ENCODE results near the gene PRAMEF12.

The PRAMEF12 gene

DNA sequence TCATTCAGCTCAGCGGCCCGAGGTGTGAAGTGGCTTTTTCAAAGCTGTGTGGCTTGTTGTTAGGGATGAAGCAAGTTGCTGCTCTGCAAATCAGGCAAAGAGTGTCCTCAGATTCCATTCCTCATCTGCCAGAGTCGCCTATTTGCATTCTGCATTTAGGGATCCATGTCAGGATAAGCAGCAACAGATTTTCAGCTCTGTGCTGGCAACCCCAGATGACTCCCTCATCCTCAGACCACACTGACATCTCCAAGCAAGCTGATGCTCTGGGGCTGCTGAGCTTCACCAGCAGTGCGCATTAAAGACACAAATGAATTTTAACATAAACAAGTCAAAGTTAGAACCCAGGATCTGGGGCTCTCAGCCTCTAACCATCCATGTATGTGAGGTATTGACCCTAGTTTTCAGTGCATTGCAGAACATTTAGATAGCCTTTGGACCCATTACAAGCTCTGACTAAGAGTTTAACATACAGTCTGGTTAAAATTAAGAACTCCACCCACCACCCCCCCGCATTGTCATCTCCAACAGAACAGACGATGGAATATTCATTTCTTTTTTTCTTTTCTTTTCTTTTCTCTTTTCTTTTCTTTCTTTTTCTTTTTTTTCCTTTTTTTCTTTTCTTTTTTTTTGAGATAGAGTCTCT lies 16.6 kb upstream of the PRAMEF12 start:
- Histone ChIP-seq H3K27me3 (ENCODE audit: control insufficient read depth, insufficient read depth, low read length) (no peaks in the 10 kb centered on the region), H3K9ac (ENCODE audit: low read length) (no peak overlapping the region), H3K4me3 (ENCODE audit: low read length) (no peak overlapping the region), H3K36me3 (ENCODE audit: control insufficient read depth, insufficient read depth, low read length) (no peaks in the 10 kb centered on the region), H3K27ac (ENCODE audit: low read depth, low read length) (no peak overlapping the region), H3K4me1 (ENCODE audit: control insufficient read depth, insufficient read depth, low read length) (no peaks in the 10 kb centered on the region)

DNA sequence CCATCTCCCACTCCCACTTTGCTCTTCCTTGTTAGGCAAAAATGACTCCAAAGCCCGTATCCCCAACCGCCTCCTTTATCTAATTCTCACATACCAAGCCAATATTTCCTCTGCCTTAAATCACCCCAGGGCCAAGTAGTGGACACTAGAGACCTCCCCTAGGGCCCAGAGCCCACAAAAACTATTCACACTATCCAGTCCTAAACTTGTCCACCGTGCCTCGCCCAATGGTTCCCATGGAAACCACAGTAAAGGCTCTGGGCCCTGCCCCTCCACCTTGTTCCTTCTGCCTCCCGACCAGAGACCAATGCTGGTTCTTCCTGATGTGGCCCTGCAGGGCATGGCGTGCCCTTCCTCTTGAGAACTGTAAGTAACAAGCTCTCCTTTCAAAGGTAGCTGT lies 15.7 kb upstream of the PRAMEF12 start:
- Histone ChIP-seq H3K27me3 (ENCODE audit: control insufficient read depth, insufficient read depth, low read length) (no peaks in the 10 kb centered on the region), H3K4me1 (ENCODE audit: control insufficient read depth, insufficient read depth, low read length) (no peaks in the 10 kb centered on the region), H3K27ac (ENCODE audit: low read depth, low read length) (no peak overlapping the region), H3K4me3 (ENCODE audit: low read length) (no peak overlapping the region), H3K36me3 (ENCODE audit: control insufficient read depth, insufficient read depth, low read length) (no peaks in the 10 kb centered on the region), H3K9ac (ENCODE audit: low read length) (no peak overlapping the region)

- no peaks in the 10 kb centered on the region for H3K27me3 ChIP-seq (ENCODE audit: control insufficient read depth, insufficient read depth, low read length)
- no peak overlapping the region for H3K27ac ChIP-seq (ENCODE audit: low read depth, low read length)
- H3K4me1 ChIP-seq (ENCODE audit: control insufficient read depth, insufficient read depth, low read length) = no peaks in the 10 kb centered on the region
- no peak overlapping the region for H3K9ac ChIP-seq (ENCODE audit: low read length)
- no peak overlapping the region for H3K4me3 ChIP-seq (ENCODE audit: low read length)
- H3K36me3 ChIP-seq (ENCODE audit: control insufficient read depth, insufficient read depth, low read length) = no peaks in the 10 kb centered on the region
Measured at GRCh38 chr1:12760256-12760795, 13.2 kb upstream of the PRAMEF12 start.

GRCh38 chr1:12761781-12762180 lies 11.8 kb upstream of the PRAMEF12 start:
- no peak overlapping the region for H3K4me3 ChIP-seq (ENCODE audit: low read length)
- no peaks in the 10 kb centered on the region for H3K36me3 ChIP-seq (ENCODE audit: control insufficient read depth, insufficient read depth, low read length)

GRCh38 chr1:12762766-12763165 lies 10.8 kb upstream of the PRAMEF12 start:
- Histone ChIP-seq H3K9ac (ENCODE audit: low read length) (no peak overlapping the region), H3K4me1 (ENCODE audit: control insufficient read depth, insufficient read depth, low read length) (no peaks in the 10 kb centered on the region), H3K27ac (ENCODE audit: low read depth, low read length) (no peak overlapping the region), H3K36me3 (ENCODE audit: control insufficient read depth, insufficient read depth, low read length) (no peaks in the 10 kb centered on the region), H3K4me3 (ENCODE audit: low read length) (no peak overlapping the region), H3K27me3 (ENCODE audit: control insufficient read depth, insufficient read depth, low read length) (no peaks in the 10 kb centered on the region)

More at GRCh38 chr1:12761781-12762180, 11.8 kb upstream of the PRAMEF12 start:
- Histone ChIP-seq H3K27ac (ENCODE audit: low read depth, low read length) (no peak overlapping the region), H3K9ac (ENCODE audit: low read length) (no peak overlapping the region), H3K27me3 (ENCODE audit: control insufficient read depth, insufficient read depth, low read length) (no peaks in the 10 kb centered on the region), H3K4me1 (ENCODE audit: control insufficient read depth, insufficient read depth, low read length) (no peaks in the 10 kb centered on the region)

GRCh38 chr1:12763479-12763878 lies 10.1 kb upstream of the PRAMEF12 start:
- Histone ChIP-seq H3K27me3 (ENCODE audit: control insufficient read depth, insufficient read depth, low read length) (no peaks in the 10 kb centered on the region), H3K4me3 (ENCODE audit: low read length) (no peak overlapping the region), H3K4me1 (ENCODE audit: control insufficient read depth, insufficient read depth, low read length) (no peaks in the 10 kb centered on the region), H3K9ac (ENCODE audit: low read length) (no peak overlapping the region), H3K36me3 (ENCODE audit: control insufficient read depth, insufficient read depth, low read length) (no peaks in the 10 kb centered on the region), H3K27ac (ENCODE audit: low read depth, low read length) (no peak overlapping the region)

DNA sequence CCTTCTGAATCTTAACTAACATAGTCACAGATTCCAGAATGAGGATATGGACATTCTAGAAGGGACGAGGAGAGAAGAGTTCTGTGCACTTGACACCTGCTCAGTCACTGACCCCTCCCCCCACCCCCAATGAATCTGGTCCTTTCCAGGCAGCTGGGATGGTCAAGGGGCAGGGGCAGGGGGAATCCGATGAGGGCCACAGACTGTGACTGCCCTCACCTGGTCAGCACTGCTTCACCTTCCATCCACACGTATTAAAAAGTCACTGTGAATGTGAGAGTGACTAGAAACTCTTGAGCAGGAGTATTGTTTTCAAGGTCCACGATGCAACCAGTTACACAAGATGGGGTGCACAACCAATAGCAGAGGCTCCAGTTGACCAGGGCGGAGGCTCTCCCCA lies 9.5 kb upstream of the PRAMEF12 start:
- Histone ChIP-seq H3K36me3 (ENCODE audit: control insufficient read depth, insufficient read depth, low read length) (no peaks in the 10 kb centered on the region), H3K4me3 (ENCODE audit: low read length) (no peak overlapping the region), H3K9ac (ENCODE audit: low read length) (no peak overlapping the region), H3K27ac (ENCODE audit: low read depth, low read length) (no peak overlapping the region), H3K4me1 (ENCODE audit: control insufficient read depth, insufficient read depth, low read length) (no peaks in the 10 kb centered on the region), H3K27me3 (ENCODE audit: control insufficient read depth, insufficient read depth, low read length) (peaks cover 3% of the 10 kb centered on the region)

GRCh38 chr1:12769031-12769430 lies 4.5 kb upstream of the PRAMEF12 start:
- Histone ChIP-seq H3K36me3 (ENCODE audit: control insufficient read depth, insufficient read depth, low read length) (no peaks in the 10 kb centered on the region), H3K27me3 (ENCODE audit: control insufficient read depth, insufficient read depth, low read length) (peaks cover 4% of the 10 kb centered on the region), H3K27ac (ENCODE audit: low read depth, low read length) (no peak overlapping the region), H3K9ac (ENCODE audit: low read length) (no peak overlapping the region), H3K4me3 (ENCODE audit: low read length) (no peak overlapping the region), H3K4me1 (ENCODE audit: control insufficient read depth, insufficient read depth, low read length) (no peaks in the 10 kb centered on the region)

- Histone ChIP-seq H3K4me1 (ENCODE audit: control insufficient read depth, insufficient read depth, low read length) (no peaks in the 10 kb centered on the region), H3K36me3 (ENCODE audit: control insufficient read depth, insufficient read depth, low read length) (no peaks in the 10 kb centered on the region), H3K4me3 (ENCODE audit: low read length) (no peak overlapping the region), H3K27ac (ENCODE audit: low read depth, low read length) (no peak overlapping the region), H3K27me3 (ENCODE audit: control insufficient read depth, insufficient read depth, low read length) (peaks cover 4% of the 10 kb centered on the region), H3K9ac (ENCODE audit: low read length) (no peak overlapping the region)
Measured at GRCh38 chr1:12769976-12770505, 3.5 kb upstream of the PRAMEF12 start.

GRCh38 chr1:12770620-12771019 lies 2.9 kb upstream of the PRAMEF12 start:
- Histone ChIP-seq H3K4me3 (ENCODE audit: low read length) (no peak overlapping the region), H3K27me3 (ENCODE audit: control insufficient read depth, insufficient read depth, low read length) (peaks cover 4% of the 10 kb centered on the region), H3K4me1 (ENCODE audit: control insufficient read depth, insufficient read depth, low read length) (no peaks in the 10 kb centered on the region)

GRCh38 chr1:12771186-12771585 lies 2.4 kb upstream of the PRAMEF12 start:
- Histone ChIP-seq H3K4me1 (ENCODE audit: control insufficient read depth, insufficient read depth, low read length) (no peaks in the 10 kb centered on the region), H3K9ac (ENCODE audit: low read length) (no peak overlapping the region), H3K27ac (ENCODE audit: low read depth, low read length) (no peak overlapping the region), H3K4me3 (ENCODE audit: low read length) (no peak overlapping the region), H3K36me3 (ENCODE audit: control insufficient read depth, insufficient read depth, low read length) (no peaks in the 10 kb centered on the region), H3K27me3 (ENCODE audit: control insufficient read depth, insufficient read depth, low read length) (peaks cover 4% of the 10 kb centered on the region)

More at GRCh38 chr1:12770620-12771019, 2.9 kb upstream of the PRAMEF12 start:
- Histone ChIP-seq H3K27ac (ENCODE audit: low read depth, low read length) (no peak overlapping the region), H3K36me3 (ENCODE audit: control insufficient read depth, insufficient read depth, low read length) (no peaks in the 10 kb centered on the region), H3K9ac (ENCODE audit: low read length) (no peak overlapping the region)

GRCh38 chr1:12772520-12772919 lies 1.0 kb upstream of the PRAMEF12 start:
- Histone ChIP-seq H3K9ac (ENCODE audit: low read length) (no peak overlapping the region), H3K4me1 (ENCODE audit: control insufficient read depth, insufficient read depth, low read length) (no peaks in the 10 kb centered on the region), H3K4me3 (ENCODE audit: low read length) (no peak overlapping the region), H3K27ac (ENCODE audit: low read depth, low read length) (no peak overlapping the region), H3K36me3 (ENCODE audit: control insufficient read depth, insufficient read depth, low read length) (no peaks in the 10 kb centered on the region), H3K27me3 (ENCODE audit: control insufficient read depth, insufficient read depth, low read length) (peaks cover 4% of the 10 kb centered on the region)

- Histone ChIP-seq H3K27me3 (ENCODE audit: control insufficient read depth, insufficient read depth, low read length) (peaks cover 2% of the 10 kb centered on the region), H3K36me3 (ENCODE audit: control insufficient read depth, insufficient read depth, low read length) (no peaks in the 10 kb centered on the region), H3K27ac (ENCODE audit: low read depth, low read length) (no peak overlapping the region), H3K4me1 (ENCODE audit: control insufficient read depth, insufficient read depth, low read length) (no peaks in the 10 kb centered on the region), H3K9ac (ENCODE audit: low read length) (no peak overlapping the region), H3K4me3 (ENCODE audit: low read length) (no peak overlapping the region)
Measured at GRCh38 chr1:12774801-12775345, 1.3 kb downstream of the PRAMEF12 start.

All from rectal smooth muscle tissue (tissue), 1 donor.